ENCODE data around the gene OR1A2. TPM values are rescaled to one million over a fixed set of nuclear protein-coding genes. Genes with fewer than 3 reads are reported as not detected.
A peak's percentile ranks its signal among the peaks of the same experiment; 100 is the strongest.
"Not testable (repeated sequence)": the region's sequence is repeated elsewhere in the genome, so short reads cannot be mapped to it uniquely, and the experiment has no call there.

OR1A2 gene, protein sequence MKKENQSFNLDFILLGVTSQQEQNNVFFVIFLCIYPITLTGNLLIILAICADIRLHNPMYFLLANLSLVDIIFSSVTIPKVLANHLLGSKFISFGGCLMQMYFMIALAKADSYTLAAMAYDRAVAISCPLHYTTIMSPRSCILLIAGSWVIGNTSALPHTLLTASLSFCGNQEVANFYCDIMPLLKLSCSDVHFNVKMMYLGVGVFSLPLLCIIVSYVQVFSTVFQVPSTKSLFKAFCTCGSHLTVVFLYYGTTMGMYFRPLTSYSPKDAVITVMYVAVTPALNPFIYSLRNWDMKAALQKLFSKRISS
- total RNA-seq = not detected

DNA sequence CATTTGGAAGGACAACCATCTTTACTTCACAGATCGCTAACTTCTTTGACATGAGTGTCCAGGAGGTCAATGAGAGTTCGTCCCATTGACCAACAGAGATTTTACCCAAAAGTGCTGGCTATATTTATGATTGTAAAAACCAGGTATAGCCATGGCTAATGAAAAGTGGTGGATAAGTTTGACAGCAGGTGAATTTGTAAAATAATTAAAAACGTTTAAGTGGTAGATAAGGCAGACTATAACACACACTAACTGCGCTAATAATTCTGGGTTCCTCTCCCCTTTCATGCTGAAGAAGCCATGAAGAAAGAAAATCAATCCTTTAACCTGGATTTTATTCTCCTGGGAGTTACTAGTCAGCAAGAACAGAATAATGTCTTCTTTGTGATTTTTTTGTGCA lies at the start of gene OR1A2:
OR1A2 (plus strand) TSS at position 301 of the 400 bp plus-strand sequence; CDS start at position 301, 0 bp downstream.
- no peak for ATAC-seq (replicated peaks)
- no peaks in the 10 kb centered on the region for H3K4me1 Mint-ChIP-seq
- H3K4me3 Mint-ChIP-seq = no peak within 1 kb of the TSS
- no peak within 1 kb of the TSS for H3K27ac Mint-ChIP-seq
- no peaks in the 10 kb centered on the region for H3K36me3 Mint-ChIP-seq (ENCODE audit: low read depth)
- peaks cover 52% of the 10 kb centered on the region for H3K27me3 Mint-ChIP-seq
- H3K9me3 Mint-ChIP-seq = peaks cover 4% of the 10 kb centered on the region

DNA sequence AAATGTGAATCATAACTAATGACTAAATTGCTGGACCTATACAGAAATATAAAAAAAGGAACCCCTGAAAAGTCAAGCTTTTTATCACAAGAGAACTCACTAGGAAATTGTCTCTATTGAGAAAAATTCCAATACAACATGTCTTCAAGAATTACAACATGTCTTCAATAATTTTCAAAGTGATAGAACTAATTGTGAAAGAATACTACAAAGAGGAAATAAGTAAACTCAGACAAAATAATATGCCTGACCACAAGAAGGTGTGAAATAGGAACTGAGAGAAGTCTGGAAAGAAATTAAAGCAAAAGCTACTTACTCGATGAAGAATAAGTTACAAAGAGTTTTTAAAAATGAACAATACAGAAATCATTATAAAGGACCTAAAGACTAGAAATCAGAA lies 40.1 kb upstream of the OR1A2 start:
- Mint-ChIP-seq H3K4me1 (no peaks in the 10 kb centered on the region), H3K9me3 (peaks cover 4% of the 10 kb centered on the region), H3K36me3 (ENCODE audit: low read depth) (no peaks in the 10 kb centered on the region), H3K27ac (no peak overlapping the region), H3K27me3 (peaks cover 35% of the 10 kb centered on the region), H3K4me3 (no peak overlapping the region)
- ATAC-seq (replicated peaks) = no peak

GRCh38 chr17:3167574-3167973 lies 29.7 kb upstream of the OR1A2 start:
- Mint-ChIP-seq H3K9me3 (peaks cover 4% of the 10 kb centered on the region), H3K4me3 (no peak overlapping the region), H3K27me3 (peaks cover 21% of the 10 kb centered on the region), H3K4me1 (no peaks in the 10 kb centered on the region), H3K27ac (no peak overlapping the region), H3K36me3 (ENCODE audit: low read depth) (no peaks in the 10 kb centered on the region)
- no peak for ATAC-seq (replicated peaks)

DNA sequence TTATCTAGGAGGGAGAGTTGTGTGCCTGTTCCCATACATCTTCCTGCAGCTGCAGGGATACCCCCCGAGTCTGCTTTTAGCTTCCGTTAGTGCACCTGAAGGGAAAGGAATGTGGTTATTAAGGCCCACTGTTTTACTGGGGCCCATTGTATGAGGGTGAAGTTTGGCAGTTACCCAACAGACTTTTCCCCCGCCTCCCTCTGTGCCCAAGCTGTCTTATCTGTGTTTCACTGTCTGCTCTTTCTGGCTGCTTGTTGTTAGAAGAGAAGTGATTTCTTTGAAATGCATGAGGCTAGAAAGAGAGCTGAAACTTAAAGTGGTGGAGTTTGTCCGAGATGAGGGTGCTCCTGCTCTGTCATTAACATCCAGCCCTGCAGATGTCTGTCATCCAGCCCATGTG lies 7.4 kb upstream of the OR1A2 start:
- H3K4me1 Mint-ChIP-seq = no peaks in the 10 kb centered on the region
- H3K36me3 Mint-ChIP-seq (ENCODE audit: low read depth) = no peaks in the 10 kb centered on the region
- no peak overlapping the region for H3K4me3 Mint-ChIP-seq
- H3K9me3 Mint-ChIP-seq = no peaks in the 10 kb centered on the region
- no peak for ATAC-seq (replicated peaks)
- H3K27ac Mint-ChIP-seq = no peak overlapping the region
- peaks cover 24% of the 10 kb centered on the region for H3K27me3 Mint-ChIP-seq

- no peak for ATAC-seq (replicated peaks)
- H3K27me3 Mint-ChIP-seq = peaks cover 6% of the 10 kb centered on the region
Observed at GRCh38 chr17:3207367-3207766, 10.0 kb downstream of the OR1A2 start, which contains the start of gene OR1A1. OR1A1 (plus strand) TSS chr17:3207667; CDS start chr17:3215621, 7,954 bp downstream.

DNA sequence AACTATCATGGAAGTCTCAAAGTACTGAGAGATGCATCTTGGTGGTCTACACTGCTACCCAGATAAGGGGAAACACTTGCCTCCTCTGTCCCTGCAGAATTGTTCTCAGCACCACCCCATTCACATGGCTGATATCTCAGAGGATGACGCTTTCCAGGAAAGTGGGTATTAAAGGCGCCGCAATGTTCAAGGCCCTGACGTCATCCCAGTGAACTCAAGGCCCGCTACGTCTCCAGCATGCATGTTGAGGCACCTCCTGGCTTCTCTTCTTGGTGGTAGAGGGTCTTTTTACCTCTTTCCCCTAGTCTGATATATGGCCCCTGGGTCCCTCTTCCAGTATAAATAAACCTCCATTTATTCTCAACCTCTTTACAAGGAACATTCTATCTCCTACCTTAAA lies 11.2 kb downstream of the OR1A2 start:
- Mint-ChIP-seq H3K36me3 (ENCODE audit: low read depth) (no peaks in the 10 kb centered on the region), H3K4me3 (no peak overlapping the region), H3K27me3 (peaks cover 7% of the 10 kb centered on the region), H3K4me1 (no peaks in the 10 kb centered on the region), H3K9me3 (peaks cover 3% of the 10 kb centered on the region), H3K27ac (no peak overlapping the region)
- no peak for ATAC-seq (replicated peaks)

More at GRCh38 chr17:3207367-3207766, 10.0 kb downstream of the OR1A2 start, which contains the start of gene OR1A1:
- Mint-ChIP-seq H3K36me3 (ENCODE audit: low read depth) (no peaks in the 10 kb centered on the region), H3K4me1 (no peaks in the 10 kb centered on the region), H3K9me3 (peaks cover 3% of the 10 kb centered on the region), H3K27ac (no peak within 1 kb of the TSS), H3K4me3 (no peak within 1 kb of the TSS)

DNA sequence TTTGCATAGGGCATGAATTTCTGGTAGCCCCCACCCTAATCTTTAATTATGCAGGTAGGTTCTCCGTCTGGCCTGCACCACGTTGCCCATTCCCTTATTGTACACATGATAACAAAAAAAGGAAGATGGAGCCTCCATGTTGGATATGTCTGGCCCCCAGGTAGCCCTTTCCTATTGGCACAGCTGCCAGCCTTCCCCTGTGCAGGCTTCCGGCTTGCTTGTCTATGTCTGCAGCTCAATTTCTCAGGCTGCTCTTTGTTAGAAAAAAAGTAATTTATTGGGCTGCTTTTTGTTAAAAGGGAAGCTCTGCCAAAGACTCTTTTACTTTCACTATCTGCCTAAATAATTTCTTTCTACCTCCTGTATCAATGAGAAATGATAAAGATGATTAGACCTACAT lies 15.7 kb downstream of the OR1A2 start:
- H3K27me3 Mint-ChIP-seq = peaks cover 16% of the 10 kb centered on the region
- ATAC-seq (replicated peaks) = no peak
- H3K27ac Mint-ChIP-seq = no peak overlapping the region
- no peaks in the 10 kb centered on the region for H3K36me3 Mint-ChIP-seq (ENCODE audit: low read depth)
- H3K4me3 Mint-ChIP-seq = no peak overlapping the region
- no peaks in the 10 kb centered on the region for H3K9me3 Mint-ChIP-seq
- no peaks in the 10 kb centered on the region for H3K4me1 Mint-ChIP-seq

DNA sequence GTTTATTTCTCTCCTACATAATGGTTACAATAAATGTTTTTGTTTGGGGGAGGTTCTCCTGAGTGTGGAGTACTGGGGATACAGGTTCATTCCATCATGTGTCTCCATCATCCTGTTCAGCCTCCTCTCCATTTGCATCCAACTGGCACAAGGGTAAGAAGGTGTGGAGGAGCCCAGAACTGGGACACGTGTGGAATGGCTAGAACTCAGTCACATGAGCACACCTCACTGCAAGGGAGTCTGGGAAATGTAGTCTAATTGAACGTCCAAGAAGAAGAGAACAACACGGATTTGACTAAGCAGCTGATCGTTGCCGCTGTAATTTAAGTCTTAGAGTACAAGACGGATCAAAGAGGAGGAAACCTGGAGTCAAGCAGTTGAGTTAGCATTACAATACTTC lies 16.3 kb downstream of the OR1A2 start:
- no peak overlapping the region for H3K27ac Mint-ChIP-seq
- H3K9me3 Mint-ChIP-seq = no peaks in the 10 kb centered on the region
- ATAC-seq (replicated peaks) = no peak
- peaks cover 16% of the 10 kb centered on the region for H3K27me3 Mint-ChIP-seq
- no peak overlapping the region for H3K4me3 Mint-ChIP-seq
- H3K36me3 Mint-ChIP-seq (ENCODE audit: low read depth) = no peaks in the 10 kb centered on the region
- no peaks in the 10 kb centered on the region for H3K4me1 Mint-ChIP-seq

- not testable (repeated sequence) for H3K27ac Mint-ChIP-seq; H3K4me1 Mint-ChIP-seq; H3K9me3 Mint-ChIP-seq; H3K36me3 Mint-ChIP-seq (ENCODE audit: low read depth); H3K4me3 Mint-ChIP-seq; ATAC-seq (replicated peaks)
- peaks cover 12% of the 10 kb centered on the region for H3K27me3 Mint-ChIP-seq
Observed at GRCh38 chr17:3219978-3220377, 22.7 kb downstream of the OR1A2 start.

DNA sequence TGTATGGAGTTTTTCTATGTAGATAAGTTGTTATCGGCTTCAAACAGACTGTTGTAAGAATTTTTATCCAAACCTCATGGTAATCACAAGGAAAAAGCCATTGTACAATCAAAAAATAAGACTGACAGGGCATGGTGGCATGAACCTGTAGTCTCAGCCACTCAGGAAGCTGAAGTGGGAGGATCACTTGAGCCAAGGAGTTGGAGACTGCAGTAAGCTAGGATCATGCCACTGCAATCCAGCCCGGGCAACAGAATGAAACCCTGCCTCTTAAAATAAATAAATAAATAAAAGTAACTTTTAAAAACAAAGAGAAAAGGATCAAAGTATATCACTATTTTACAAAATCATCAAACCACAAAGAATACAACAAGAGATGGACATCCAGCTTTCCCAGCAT lies 24.5 kb downstream of the OR1A2 start:
- Mint-ChIP-seq H3K4me1 (peaks cover 6% of the 10 kb centered on the region), H3K27me3 (peaks cover 4% of the 10 kb centered on the region), H3K4me3 (peak overlapping the region; percentile 17), H3K36me3 (ENCODE audit: low read depth) (no peaks in the 10 kb centered on the region), H3K27ac (peak overlapping the region; percentile 19), H3K9me3 (no peaks in the 10 kb centered on the region)
- no peak for ATAC-seq (replicated peaks)

DNA sequence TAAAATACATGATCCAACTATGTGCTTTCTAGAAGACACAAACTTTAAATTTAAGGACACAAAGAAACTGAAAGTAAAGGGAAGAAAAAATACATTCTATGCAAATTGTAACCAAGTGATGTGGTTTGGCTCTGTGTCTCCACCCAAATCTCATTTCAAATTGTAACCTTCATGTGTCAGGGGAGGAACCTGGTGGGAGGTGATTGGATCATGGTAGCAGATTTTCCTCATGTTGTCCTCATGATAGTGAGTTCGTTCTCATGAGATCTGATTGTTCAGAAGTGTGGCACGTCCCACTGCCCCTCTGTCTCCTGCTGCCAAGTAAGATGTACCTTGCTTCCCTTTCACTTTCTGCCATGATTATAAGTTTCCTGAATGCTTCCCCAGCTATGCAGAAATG lies 25.2 kb downstream of the OR1A2 start:
- Mint-ChIP-seq H3K36me3 (ENCODE audit: low read depth) (no peaks in the 10 kb centered on the region), H3K9me3 (no peaks in the 10 kb centered on the region), H3K27me3 (peaks cover 4% of the 10 kb centered on the region), H3K4me1 (peaks cover 6% of the 10 kb centered on the region), H3K4me3 (peak overlapping the region; percentile 17), H3K27ac (peak overlapping the region; percentile 19)
- no peak for ATAC-seq (replicated peaks)

- ATAC-seq (replicated peaks); H3K27me3 Mint-ChIP-seq; H3K4me3 Mint-ChIP-seq; H3K9me3 Mint-ChIP-seq; H3K27ac Mint-ChIP-seq; H3K4me1 Mint-ChIP-seq; H3K36me3 Mint-ChIP-seq (ENCODE audit: low read depth): not testable (repeated sequence)
Observed at GRCh38 chr17:3224721-3225352, 27.5 kb downstream of the OR1A2 start.

DNA sequence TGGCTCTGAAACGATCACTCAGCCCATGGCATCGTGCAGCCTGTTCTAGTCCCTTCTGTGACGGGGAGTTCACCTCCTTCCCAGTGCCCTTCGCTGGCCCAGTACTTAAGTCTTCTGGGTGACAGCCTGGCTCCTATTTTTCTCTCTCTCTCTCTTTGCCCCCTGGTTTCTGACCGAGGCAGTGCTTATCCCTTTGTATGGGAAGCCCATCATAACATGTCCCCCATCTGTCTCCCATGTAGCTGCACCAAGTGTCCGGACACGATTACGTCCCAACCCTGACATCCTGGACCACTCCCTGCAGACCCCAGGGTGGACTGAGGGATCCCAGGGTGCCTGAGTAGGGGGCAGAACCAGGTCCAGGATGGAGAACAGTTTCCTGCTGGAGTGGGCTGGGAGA lies 35.0 kb downstream of the OR1A2 start:
- H3K9me3 Mint-ChIP-seq; ATAC-seq (replicated peaks); H3K4me1 Mint-ChIP-seq; H3K27me3 Mint-ChIP-seq; H3K36me3 Mint-ChIP-seq (ENCODE audit: low read depth); H3K27ac Mint-ChIP-seq; H3K4me3 Mint-ChIP-seq: not testable (repeated sequence)

DNA sequence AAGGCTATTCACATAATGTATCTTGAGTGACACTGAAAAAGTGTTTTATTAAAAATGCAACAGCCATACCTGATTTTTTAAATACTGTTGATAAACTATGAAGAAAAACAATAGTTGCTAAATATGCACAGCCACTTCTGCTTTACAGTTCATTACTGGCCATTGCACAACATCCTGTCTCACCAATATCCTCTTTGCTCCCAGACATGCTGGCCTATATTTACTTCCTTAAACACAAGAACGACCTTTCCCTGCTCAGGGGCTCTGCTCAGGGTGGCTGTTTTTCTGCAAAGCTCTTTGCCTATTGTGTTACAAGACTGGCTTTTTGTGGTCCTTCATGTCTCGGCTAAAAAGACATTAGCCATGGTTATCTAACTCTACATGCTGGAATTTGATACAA lies 41.4 kb downstream of the OR1A2 start:
- H3K9me3 Mint-ChIP-seq; H3K4me3 Mint-ChIP-seq; H3K27ac Mint-ChIP-seq; H3K27me3 Mint-ChIP-seq; H3K4me1 Mint-ChIP-seq; H3K36me3 Mint-ChIP-seq (ENCODE audit: low read depth); ATAC-seq (replicated peaks): not testable (repeated sequence)

- not testable (repeated sequence) for ATAC-seq (replicated peaks); H3K36me3 Mint-ChIP-seq (ENCODE audit: low read depth); H3K4me1 Mint-ChIP-seq; H3K27ac Mint-ChIP-seq; H3K27me3 Mint-ChIP-seq; H3K4me3 Mint-ChIP-seq; H3K9me3 Mint-ChIP-seq
Observed at GRCh38 chr17:3241044-3241443, 43.7 kb downstream of the OR1A2 start.
